ENCODE measurements around the gene PRUNE2.

DNA sequence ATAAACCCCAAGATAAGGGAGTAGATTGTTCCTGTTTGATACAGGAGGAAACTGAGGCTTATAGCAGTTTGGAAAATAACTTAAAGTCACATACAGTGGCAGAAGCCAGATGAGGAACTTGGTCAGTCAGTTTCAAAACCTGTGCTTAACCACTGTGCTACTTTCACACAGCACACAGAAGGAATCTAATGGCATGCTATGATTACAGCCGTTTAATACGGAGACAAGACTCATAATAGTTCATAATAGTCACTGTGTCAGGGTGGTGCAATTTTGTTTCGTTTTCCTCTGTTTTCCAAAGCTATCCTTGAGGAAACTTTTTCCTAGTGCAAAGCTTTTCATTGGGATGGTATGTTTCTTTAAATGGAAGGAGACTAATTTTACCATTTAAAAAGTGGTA is 334.6 kb downstream of the PRUNE2 start:
- TF ChIP-seq ZNF274 (IDR thresholded peaks at IDR 0.05; ENCODE audit: low read depth, low read length) (no peak), YY1 (IDR thresholded peaks at IDR 0.05; ENCODE audit: insufficient read depth, insufficient read length) (no peak), SUZ12 (IDR thresholded peaks at IDR 0.05; ENCODE audit: extremely low read depth, insufficient read depth, insufficient read length) (no peak)

All from NT2/D1 (cell line).